T-helper 22 cell (primary cell): ENCODE measurements around the gene PLCB1.

Source experiments
- DNase-seq: peaks from one replicate; pipeline ENCODE4 v3.0.0-alpha.2; 2020; ENCODE audit warnings: low read depth

Gene PLCB1

DNA sequence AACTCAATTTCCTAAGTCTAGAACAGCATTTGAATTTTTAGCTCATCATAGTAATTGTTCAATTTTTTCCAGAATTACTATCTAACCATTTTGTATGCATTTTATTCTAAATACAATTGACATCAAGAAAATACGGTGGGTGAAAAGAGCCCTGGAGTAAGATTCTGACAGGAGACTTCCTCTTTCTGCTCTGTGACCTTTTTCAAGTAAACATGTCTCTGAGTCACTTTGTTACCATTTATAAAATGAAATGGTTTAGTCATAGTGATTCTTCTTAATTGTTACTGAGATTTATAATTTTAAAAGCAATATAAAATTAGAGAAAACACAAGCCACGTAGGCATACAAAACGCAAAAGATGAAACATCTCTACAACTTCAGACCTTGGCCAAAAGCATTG is 80.2 kb downstream of the PLCB1 start:
- DNase-seq, result no peak

DNA sequence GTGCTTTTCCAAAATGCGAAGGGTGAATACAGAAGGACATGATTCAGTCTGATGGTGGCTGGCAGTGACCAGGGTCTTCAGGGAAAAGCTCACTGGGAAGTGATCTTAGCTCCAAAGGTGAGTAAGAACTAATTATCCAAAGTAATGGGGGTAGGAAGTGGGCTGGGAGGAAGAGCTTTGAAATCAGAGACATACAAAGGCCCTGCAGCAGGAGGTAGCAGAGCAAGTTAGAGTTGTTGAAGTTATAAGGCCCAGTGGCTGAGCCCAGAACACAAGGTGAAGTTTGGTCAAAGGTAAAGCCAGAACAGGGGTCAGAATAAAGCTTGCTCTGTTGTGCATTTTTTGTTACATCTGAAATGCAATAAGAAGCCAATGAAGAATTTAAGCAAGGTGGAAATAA is 81.2 kb downstream of the PLCB1 start:
- no peak for DNase-seq

DNA sequence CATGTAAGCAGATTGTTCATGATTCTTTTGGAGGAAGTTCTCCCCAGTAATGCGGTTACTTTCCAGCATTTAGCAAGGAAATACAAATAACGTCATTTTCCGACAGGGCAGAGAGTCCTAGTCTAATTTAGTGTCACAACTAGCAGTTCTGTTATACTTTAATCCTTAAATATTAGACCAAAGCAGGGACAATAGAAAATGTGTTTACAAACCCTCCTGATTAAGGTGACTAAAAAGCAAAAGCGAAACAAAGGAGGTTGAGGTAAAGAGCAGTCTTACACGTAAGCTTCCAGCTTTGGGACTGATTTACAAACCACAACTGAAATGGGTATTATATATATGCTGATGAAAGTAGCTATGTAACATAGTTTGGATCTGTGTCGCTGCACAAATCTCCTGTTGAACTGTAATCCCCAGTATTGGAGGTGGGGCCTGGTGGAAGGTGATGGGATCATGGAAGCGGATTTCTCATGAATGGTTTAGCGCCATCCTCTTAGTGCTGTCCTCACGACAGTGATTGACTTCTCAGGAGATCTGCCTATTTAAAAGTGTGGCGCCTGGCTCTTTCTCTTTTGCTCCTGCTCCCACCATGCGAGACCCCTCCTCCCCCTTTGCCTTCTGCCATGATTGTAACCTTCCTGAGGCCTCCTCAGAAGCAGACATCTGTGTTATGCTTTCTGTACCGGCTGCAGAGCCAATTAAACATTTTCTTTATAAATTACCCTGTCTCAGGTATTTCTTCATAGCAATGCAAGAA is 81.9 kb downstream of the PLCB1 start:
- no peak for DNase-seq

DNA sequence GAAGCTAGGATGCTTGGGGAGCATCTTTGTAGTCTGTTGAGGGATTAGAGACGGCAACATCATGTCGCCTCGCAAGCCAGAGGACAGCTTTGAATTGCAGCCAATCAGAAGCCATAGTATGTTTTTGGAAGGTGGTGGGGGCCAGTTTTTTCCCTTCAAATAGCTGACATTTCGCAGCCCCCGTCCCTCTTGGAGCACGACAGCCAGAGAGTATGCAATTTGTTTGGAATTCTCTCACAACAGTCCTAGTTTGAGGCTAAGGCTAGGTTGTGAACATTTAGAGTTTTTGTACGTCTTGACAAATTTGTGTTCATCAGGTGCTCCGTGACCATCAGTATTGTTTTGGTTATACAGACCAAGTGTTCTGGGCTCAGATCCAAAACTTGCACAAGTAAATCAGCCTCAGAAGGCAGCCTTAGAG is 83.3 kb downstream of the PLCB1 start:
- DNase-seq, result no peak

DNA sequence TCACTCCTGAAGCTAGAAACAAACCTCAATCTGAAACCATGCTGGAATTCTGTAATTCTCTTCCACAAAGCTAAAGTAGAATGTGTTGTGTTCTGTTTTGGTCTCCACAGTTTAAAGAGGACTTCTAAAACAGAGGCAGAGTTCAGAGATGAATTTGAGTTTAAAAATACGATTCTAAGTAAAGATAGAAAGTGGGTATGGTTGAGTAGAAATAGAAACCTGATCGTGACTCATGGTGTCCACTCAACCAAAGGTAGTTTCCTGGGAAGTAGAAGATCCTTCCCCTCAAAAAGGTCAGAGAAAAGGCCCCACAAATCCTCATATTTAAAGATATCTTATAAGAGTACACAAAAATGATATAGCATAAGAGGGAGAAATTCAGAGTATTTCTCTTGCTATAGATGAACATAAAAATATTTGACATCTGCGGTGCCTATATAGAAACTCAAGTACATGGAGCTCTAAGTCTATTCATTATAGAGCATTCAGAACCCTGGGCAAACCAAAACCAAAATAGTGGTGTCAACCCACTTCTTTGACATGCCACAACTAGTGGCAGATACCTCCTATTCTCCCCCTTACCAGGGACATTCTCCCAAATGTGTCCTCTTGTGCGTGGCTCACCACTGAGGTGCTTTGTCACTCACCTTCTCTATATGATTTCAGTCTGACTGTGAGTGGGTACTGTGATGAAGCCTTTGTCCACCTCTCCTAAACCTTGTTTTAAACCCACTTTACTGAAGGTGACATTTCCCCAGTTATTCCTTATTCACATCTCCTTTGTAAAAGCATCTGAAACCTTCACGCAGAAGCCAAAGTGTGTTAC is 84.5 kb downstream of the PLCB1 start:
- no peak for DNase-seq

DNA sequence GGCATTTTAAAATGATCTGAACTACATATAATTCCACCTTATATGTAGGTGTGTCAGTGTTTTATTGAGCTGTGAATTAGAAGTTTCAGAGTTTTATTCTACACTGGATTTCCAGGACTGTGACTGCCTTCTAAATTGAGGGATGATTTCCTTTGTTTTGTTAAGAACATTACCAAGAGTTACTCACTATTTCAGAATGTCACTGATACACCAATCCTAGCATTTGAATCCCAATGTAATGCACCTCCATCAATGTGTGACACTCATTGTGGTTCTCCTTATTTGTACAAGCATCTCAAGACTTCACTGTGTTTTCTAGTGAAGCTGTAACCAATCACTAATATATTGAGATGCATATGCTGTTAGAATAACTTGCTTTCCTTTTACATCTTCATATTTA is 86.8 kb downstream of the PLCB1 start:
- no peak for DNase-seq

DNA sequence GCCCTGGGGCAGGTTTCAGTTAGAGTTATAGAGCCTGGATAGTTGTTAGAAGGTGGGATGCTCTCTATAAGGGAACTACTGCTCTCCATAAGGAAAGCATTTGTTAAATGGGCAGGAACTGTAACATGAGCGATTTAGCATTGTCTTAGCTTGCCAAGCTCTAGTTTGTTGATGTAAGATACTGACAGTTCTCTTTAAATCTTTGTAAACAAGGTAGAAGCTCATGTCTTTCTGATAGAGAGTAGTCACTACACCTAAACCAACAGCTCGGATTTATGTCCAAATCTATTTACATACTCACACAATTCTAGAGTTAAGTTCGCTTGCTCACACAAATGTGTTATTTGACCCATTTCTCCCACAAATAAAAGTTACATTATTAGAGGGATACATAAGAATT is 87.3 kb downstream of the PLCB1 start:
- no peak for DNase-seq

DNA sequence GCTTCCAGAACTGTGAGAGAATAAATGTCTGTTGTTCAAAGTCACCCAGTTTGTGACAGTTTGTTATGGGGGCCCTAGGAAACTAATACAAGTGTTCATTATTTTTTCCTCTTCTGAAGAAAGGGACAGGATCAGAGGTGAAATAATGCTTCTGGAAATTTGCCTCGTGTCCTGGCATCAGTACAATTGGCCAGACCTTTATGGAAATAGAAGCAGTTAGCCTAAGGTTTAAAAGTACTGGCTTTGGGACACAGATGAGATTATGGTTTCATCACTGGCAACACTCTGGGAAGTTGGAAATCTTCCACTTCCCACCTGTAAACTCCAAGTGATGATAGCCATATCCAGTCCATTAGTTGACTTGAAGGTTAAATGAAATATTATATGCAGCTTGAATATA is 88.7 kb downstream of the PLCB1 start:
- DNase-seq, result no peak

DNA sequence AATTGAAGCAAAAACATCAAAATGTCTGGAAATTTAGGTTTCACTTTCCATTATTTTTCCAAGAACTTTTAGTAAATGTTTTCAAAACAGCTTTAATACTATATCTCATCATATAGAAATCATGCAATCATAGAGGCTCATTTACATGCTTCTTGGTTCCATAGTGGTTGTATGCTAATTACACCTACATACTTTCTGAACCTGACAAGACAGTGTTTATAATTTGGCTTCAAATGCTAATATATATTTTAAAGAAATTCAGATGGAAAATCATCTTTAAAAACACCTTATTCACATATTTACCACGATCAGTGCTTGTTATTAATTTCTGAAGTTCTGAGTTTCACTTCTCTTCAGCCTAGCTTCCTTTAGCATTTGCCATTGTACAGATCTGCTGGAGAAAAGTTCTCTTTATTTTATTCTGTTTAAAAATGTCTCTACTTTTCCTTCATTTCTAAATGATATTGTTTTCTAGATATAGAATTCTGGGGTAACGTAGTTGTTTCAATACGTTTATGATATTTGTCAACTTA is 89.9 kb downstream of the PLCB1 start:
- no peak for DNase-seq

DNA sequence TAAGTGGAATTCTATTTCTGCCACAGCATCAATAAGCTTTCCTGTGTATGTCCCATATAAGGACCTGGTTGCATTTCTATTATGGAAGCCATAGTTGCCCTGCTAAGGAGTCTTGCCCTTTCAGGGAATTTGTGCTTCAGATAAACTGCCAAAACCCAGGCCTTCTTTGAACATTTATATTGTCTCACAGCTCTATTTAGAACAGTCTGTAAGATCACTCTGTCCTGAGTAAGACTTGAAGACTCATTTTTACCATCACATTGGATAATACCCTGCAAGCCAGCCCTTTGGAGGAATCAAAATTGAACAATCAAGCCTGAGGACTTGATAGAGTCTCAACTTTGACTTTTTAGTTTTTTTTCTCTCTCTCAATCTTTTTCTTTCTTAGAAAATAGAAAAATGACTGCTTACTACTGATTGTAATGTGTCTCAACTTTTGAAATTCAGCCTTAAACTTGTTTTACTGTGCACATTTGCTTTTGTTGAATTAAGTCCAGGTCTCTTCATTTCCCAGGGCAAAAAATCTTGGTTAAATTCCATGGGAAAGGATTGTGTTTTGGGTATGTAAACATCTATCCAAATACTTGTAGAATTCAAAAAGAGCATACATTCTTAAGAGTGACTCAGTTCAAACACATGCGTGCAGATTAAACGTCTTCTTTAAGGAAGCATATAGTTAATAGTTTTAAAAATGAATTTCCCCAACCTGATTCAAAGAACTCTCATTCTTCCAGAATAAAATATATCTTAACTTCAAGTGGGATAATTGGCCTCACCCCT is 91.2 kb downstream of the PLCB1 start:
- DNase-seq, result no peak

DNA sequence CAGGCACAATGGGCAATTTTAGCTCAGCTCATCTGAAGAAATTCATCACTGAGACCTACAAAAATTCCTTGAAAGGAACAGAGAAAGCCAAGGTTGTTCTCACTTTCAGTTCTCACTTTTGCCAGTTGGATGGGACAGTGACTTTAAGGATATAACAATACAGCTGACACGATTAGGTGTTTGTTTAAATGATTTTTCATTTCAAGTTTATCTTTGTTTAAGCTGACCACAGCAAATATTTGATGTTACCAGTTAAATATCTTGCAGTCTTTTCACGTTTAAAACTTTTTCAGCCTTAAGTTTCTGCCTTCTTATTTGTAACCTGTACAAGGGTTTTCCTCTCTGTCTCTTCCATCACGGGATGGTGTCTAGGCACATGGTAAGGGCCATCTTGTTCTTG is 93.6 kb downstream of the PLCB1 start:
- no peak for DNase-seq

DNA sequence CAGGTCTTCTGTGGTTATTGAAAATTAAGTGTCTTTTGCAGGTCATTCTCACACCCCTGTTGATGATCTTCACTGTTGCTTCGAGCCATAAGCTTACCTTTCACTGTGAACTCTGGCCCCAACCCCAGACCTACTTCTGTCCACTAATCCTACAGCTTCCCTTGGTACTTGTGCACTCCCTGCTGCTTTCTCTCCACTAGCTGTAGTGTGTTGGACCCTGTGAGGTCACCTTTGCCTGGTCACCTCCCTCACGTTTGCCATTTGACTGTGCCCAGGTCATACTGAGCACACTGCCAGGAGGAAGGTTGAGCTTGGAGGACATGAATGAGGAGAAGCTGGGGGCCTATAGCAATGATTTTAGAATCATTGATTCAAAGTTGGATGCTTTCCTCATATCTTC is 94.0 kb downstream of the PLCB1 start:
- DNase-seq, result no peak

DNA sequence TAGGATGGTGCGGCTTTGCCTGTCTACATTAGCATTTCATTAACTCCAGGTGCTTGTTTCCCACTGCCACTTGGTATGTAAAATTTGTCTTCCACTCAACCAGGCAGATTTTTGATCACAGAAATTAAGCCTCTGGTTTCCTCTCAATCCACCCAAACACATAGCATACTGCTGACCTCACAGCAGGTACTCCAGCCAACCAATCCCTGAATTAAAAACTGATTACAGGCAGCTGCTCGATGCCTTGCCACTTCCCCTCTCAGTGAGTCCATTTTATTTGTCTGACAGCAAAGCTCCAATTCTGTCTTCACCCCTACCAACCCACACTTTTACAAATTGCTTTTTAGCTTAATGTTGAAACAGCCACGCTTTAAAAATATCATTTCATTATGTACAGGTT is 95.2 kb downstream of the PLCB1 start:
- no peak for DNase-seq

DNA sequence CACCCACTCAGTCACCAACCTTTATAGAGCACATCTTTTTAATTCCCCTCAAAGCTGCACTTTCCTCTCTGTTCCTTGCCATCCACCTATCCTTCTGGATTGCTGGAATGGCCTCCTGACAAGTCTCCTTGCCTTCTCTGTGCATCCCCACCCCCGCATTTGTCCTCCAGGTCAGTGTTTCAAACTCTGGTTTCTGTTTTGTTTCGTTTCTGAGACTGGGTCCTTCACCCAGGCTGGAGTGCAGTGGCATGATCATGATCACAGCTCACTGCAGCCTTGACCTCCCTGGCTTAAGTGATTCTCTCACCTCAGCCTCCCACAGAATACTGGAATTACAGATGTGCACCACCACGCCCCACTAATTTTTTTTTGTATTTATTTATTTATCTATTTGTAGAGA is 96.2 kb downstream of the PLCB1 start:
- no peak for DNase-seq

DNA sequence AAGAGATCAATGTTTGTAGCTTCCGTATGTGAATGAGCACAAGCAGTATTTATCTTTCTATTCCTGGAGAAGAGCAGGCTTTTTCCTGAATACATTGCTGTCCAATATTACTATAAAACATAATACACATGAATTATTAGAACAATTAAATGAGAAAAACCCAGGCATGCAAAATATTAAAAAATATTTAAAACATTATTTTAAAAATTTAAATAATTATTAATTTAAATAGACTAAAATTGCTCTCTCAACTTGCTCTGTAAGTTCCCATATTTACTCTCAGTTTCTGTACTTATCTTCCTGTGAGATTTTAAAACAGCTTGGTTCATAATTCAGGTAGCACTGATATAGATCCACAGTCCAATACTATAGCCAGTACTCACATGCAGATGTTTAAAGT is 97.0 kb downstream of the PLCB1 start:
- DNase-seq, result no peak

DNA sequence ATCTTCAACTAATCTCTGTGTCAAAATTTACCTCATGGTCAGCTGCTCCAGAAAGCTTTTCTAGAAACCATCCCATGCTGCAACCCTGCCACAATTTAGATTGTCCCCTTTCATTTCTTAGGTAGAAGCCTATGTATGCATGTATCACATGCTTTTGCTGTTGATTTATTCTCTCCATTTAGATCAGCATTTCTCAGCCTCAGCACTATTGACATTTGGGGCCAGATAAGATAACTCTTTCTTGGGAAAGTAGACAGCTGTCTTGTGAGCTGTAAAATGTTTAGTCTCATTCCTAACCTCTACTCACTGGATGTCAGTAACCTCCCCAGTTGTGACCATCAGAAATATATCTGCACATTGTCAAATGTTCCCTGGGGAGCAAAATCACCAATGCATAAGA is 99.0 kb downstream of the PLCB1 start:
- no peak for DNase-seq

DNA sequence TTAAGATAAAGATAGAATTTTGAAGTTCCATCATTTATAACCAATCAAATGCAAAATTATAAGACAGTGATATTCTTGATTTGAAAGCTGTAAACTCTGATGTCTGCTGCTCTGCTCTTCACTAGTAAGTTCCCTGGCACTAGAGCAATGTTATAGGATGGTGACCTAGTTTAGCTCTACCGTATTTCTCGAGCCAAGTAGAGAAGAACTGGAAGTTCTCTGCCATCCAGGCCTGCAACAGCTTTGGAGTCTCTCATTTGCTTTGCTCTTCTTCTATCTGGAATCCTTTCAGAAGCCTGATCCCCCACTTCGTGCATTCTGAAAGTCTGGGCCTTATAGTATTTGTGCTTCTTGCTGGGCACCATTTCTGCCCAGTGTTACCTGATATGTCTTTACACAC is 100.3 kb downstream of the PLCB1 start:
- no peak for DNase-seq

DNA sequence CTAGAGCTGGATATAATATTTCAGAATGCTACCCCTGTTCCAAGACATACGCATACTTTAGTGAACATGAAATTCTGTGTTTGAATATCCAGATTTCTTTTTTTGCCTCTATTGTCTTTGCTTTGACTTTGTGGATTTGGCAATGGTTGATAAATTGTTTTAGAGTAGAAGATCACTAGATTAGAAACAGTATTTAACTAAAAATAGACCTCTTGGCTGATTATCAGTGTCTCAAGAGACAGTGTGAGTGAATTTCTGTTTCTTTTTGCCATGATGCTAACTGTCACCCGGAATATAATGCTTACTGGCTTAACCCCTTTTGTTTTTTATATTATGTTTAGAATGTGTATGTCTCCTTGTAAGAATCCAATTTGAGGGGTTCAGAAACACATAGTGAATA is 102.5 kb downstream of the PLCB1 start:
- DNase-seq, result no peak

DNA sequence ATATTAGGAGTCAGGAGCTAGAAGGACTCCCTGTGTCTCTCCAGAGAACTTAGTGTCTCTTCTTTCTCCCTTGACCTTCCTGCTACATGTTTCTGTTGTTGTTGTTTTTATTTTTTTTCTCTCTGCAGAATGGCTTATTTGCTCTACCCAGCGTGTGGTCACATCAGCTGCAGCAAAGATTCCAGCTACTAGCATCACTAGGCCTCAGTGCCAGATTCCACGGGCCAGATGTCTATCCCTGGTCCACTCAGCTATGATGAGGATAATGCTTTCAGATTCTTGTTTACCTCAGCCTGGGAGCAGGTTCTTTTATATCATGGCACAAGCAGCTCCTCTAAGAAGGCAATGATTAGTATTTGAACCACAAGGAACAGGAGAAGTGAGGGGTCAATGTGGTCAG is 110.0 kb downstream of the PLCB1 start:
- no peak for DNase-seq

DNA sequence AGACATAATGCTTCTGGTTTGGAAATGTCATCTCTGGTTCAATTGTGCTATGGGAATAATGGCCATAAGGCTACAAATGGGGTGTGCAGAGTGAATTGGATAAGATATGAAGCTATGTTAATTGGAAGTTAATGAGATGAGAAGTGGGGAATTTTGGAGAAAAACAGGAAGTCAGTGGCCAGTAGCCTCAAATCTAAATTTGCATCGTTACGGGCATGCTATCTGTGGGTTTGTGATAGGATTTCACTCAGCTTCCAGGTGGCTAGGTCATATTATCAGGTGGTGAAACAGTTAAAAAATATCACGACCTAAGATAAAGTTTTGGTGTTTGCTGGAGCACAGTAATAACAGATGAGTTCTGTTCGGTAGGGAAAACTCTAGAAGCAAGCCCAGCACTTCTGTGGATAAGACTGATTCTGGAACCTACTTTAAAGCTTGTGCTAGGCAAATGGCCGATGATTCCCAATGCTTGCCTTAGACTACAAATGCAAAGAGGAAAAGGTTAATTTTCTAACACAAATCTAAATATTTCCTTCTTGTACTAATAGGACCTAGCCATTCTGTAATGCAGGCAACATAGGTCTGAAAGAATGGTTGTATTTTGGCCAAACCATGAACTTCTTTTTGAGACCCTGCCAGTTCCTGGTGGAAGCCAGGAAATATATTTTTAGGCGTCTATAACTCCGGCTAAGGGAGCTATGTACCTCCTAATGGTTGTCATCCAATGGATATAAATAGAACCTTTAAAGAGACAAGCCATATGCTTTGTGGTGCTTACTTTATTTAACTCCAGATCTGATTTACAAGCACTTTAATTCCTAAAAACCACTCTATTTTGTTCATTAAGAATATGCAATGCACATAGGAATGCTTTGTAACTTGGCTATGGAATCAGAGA is 111.0 kb downstream of the PLCB1 start:
- DNase-seq, result no peak

DNA sequence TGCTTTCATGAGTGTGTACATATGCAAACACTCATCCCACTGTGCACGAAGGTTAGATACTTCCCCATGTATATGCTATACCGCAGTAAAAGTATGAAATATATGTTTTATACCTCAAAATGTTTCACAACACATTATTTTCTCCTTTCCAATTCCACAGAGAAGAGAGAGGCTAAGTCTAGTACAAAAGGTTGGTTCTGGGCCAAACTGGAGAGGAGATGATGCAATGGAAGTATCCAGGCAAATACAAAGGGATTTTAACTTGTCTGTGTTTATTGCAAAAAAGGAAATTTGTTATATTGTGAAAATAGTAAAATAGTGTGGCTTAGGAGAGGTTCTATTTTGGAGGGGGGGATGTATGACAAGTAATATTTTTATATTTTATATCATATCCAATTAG is 112.6 kb downstream of the PLCB1 start:
- DNase-seq, result no peak

DNA sequence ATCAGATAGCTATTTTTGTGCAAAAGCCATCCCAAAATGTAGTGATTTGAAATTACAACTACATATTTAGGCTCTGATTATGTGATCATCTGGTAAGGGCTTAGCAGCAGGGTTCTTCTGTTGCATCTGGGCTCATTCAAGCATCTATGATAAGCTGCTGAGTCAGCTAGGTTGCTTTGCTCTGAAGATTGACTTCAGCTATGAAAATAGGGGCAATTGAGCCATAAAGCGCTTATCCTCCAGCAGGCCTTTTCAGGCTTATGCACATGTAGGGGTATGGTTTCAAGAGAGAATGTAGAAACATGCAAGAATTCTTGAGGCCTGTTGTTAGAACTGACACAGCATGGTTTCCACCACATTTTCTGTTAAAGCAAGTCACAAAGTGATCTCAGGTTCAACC is 114.1 kb downstream of the PLCB1 start:
- DNase-seq, result no peak
